SK-N-SH treated with all-trans-retinoic acid at 6 μM for 48 hours (cell line): Measurements from ENCODE around the gene TMEM131L.

Source experiments
- ATAC-seq: fragments of 200-7000 bp; cut with Tn5 transposase; 3 replicates; pipeline ENCODE4 v1.9.1; 2020; ENCODE audit warnings: mild to moderate bottlenecking, moderate library complexity
- ARNTL ChIP-seq: fragments of 450-650 bp; formaldehyde crosslinking; IDR thresholded peaks from 2 replicates; pipeline ENCODE4 v1.5.0; 2020; ENCODE audit warnings: low read depth, mild to moderate bottlenecking, moderate library complexity, borderline replicate concordance
- BACH2 ChIP-seq: fragments of 250-450 bp; sonication (Bioruptor Pico); IDR thresholded peaks from 2 replicates; pipeline ENCODE4 v1.9.0; 2021; ENCODE audit warnings: mild to moderate bottlenecking, borderline replicate concordance
- CREB5 ChIP-seq: fragments of 250-450 bp; sonication (Bioruptor Pico); IDR thresholded peaks from 2 replicates; pipeline ENCODE4 v1.5.1; 2020; ENCODE audit warnings: low read depth, mild to moderate bottlenecking, moderate library complexity
- CSRNP3 ChIP-seq: fragments of 250-450 bp; sonication (Bioruptor Pico); IDR thresholded peaks from 2 replicates; pipeline ENCODE4 v1.5.1; 2021; ENCODE audit warnings: mild to moderate bottlenecking, moderate library complexity
- ESRRG ChIP-seq: fragments of 250-450 bp; sonication (Bioruptor Pico); IDR thresholded peaks from 2 replicates; pipeline ENCODE4 v1.6.1; 2021; ENCODE audit warnings: mild to moderate bottlenecking
- GLIS3 ChIP-seq: fragments of 250-450 bp; sonication (Bioruptor Pico); IDR thresholded peaks from 2 replicates; pipeline ENCODE4 v1.5.0; 2020; ENCODE audit warnings: mild to moderate bottlenecking, moderate library complexity
- ISL1 ChIP-seq: fragments of 250-450 bp; sonication (Bioruptor Pico); IDR thresholded peaks from 2 replicates; pipeline ENCODE4 v2.1.2; 2022; ENCODE audit warnings: mild to moderate bottlenecking, moderate library complexity
- OSR1 ChIP-seq: fragments of 250-450 bp; sonication (Bioruptor Pico); IDR thresholded peaks from 2 replicates; pipeline ENCODE4 v1.8.0; 2022; ENCODE audit warnings: moderate library complexity, mild to moderate bottlenecking, inconsistent platforms
- PPARA ChIP-seq: fragments of 250-450 bp; sonication (Bioruptor Pico); IDR thresholded peaks from 2 replicates; pipeline ENCODE4 v1.5.0; 2020; ENCODE audit warnings: mild to moderate bottlenecking, borderline replicate concordance
- RARB ChIP-seq: fragments of 250-450 bp; sonication (Bioruptor Pico); IDR thresholded peaks from 2 replicates; pipeline ENCODE4 v1.8.0; 2021; ENCODE audit warnings: mild to moderate bottlenecking, moderate library complexity
- SNAI2 ChIP-seq: fragments of 250-450 bp; sonication (Bioruptor Pico); IDR thresholded peaks from 2 replicates; pipeline ENCODE4 v1.5.0; 2020; ENCODE audit warnings: mild to moderate bottlenecking, moderate library complexity
- TCF4 ChIP-seq: fragments of 250-450 bp; sonication (Bioruptor Pico); IDR thresholded peaks from 2 replicates; pipeline ENCODE4 v1.8.0; 2021; ENCODE audit warnings: mild to moderate bottlenecking, moderate library complexity, borderline replicate concordance
- TOX ChIP-seq: fragments of 250-450 bp; sonication (Bioruptor Pico); IDR thresholded peaks from 2 replicates; pipeline ENCODE4 v1.8.0; 2021; ENCODE audit warnings: mild to moderate bottlenecking, moderate library complexity, borderline replicate concordance
- ZC3H10 ChIP-seq: fragments of 250-450 bp; sonication (Bioruptor Pico); IDR thresholded peaks from 2 replicates; pipeline ENCODE4 v1.5.1; 2021; ENCODE audit warnings: mild to moderate bottlenecking, moderate library complexity
- ZFP3 ChIP-seq: fragments of 250-450 bp; sonication (Bioruptor Pico); IDR thresholded peaks from 2 replicates; pipeline ENCODE4 v1.5.0; 2020; ENCODE audit warnings: mild to moderate bottlenecking, moderate library complexity
- ZNF565 ChIP-seq: fragments of 450-650 bp; formaldehyde crosslinking; conservative IDR thresholded peaks from 2 replicates; pipeline ENCODE4 v1.5.0; 2020; ENCODE audit warnings: low read depth, mild to moderate bottlenecking, moderate library complexity
- ZNF8 ChIP-seq: fragments of 450-650 bp; formaldehyde crosslinking; IDR thresholded peaks from 2 replicates; pipeline ENCODE4 v1.5.0; 2020; ENCODE audit warnings: mild to moderate bottlenecking, moderate library complexity
- TF ChIP-seq, protein P1 (sequence below): fragments of 250-450 bp; sonication (Bioruptor Pico); IDR thresholded peaks from 2 replicates; pipeline ENCODE4 v1.8.0; 2020; ENCODE audit warnings: mild to moderate bottlenecking, moderate library complexity, borderline replicate concordance

The TMEM131L gene

GRCh38 chr4:153533387-153533786, 67.2 kb downstream of the TMEM131L start (continued):
- TF ChIP-seq CREB5 (CRISPR knock-in tag) (no peak), ZC3H10 (CRISPR knock-in tag) (no peak), RARB (CRISPR knock-in tag) (no peak), CSRNP3 (CRISPR knock-in tag) (no peak), ARNTL (CRISPR knock-in tag) (no peak), SNAI2 (no peak), ZNF8 (CRISPR knock-in tag) (no peak), ISL1 (no peak), GLIS3 (no peak)

GRCh38 chr4:153534792-153535629, 68.9 kb downstream of the TMEM131L start:
- TF ChIP-seq, protein P1, sequence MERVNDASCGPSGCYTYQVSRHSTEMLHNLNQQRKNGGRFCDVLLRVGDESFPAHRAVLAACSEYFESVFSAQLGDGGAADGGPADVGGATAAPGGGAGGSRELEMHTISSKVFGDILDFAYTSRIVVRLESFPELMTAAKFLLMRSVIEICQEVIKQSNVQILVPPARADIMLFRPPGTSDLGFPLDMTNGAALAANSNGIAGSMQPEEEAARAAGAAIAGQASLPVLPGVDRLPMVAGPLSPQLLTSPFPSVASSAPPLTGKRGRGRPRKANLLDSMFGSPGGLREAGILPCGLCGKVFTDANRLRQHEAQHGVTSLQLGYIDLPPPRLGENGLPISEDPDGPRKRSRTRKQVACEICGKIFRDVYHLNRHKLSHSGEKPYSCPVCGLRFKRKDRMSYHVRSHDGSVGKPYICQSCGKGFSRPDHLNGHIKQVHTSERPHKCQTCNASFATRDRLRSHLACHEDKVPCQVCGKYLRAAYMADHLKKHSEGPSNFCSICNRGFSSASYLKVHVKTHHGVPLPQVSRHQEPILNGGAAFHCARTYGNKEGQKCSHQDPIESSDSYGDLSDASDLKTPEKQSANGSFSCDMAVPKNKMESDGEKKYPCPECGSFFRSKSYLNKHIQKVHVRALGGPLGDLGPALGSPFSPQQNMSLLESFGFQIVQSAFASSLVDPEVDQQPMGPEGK (CRISPR knock-in tag): no peak
- no peak for ATAC-seq

DNA sequence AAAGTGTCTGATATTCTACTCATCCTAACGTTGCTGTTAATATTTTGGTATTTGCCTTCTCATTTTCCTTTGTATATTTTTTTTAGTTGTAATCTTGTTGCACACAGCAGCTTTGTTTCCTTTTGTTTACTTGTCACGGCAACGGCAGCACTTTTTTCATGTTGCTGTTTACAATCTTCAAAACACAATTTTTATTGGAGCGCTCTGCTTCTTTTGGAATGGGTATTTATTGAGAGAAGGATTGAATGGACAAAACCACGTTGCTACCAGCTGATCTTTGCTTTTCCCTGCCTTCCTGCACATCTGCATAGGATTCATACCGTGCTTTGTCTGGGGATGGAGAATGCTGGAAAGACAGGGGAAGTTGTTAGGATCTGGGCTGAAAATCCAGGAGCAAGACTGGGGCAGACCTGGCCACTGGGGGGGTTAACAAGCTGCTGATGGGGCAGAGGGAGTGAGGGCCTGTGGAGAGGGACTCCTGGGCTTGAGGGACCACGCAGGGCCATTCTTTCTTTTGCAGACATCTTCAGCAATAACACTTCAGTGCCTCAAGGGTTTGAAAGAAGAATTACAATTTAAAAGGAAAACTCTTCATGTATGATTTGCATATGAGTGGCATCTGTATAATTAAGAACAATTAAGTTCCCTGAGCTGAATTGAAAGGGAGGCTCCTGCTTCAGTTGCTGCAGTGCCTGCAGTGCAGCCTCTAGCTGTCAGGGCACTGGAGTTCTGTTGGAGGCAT, 69.8 kb downstream of the TMEM131L start:
- no peak for ATAC-seq
- no peak for TF ChIP-seq ESRRG (CRISPR knock-in tag)
- no peak for TF ChIP-seq TCF4
- TF ChIP-seq ZNF565 (CRISPR knock-in tag): no peak
- no peak for TF ChIP-seq OSR1 (CRISPR knock-in tag)

DNA sequence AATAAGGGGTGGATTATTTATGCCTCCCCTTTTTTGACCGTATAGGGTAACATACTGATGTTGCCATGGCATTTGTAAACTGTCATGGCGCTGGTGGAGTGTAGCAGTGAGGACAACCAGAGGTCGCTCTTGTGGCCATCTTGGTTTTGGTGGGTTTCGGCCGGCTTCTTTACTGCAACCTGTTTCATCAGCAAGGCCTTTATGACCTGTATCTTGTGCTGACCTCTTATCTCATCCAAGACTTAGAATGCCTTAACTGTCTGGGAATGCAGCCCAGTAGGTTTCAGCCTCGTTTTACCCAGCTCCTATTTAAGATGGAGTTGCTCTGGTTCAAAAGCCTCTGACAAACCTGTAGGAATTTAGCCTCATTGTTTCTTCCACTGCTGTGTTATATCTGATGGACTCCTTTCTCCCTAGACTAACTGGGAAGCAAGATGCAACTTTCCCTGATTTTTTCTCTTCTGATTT, 71.4 kb downstream of the TMEM131L start:
- no peak for ATAC-seq
- TF ChIP-seq SNAI2 (no peak), TOX (CRISPR knock-in tag) (no peak), PPARA (no peak), ZFP3 (CRISPR knock-in tag) (no peak), ESRRG (CRISPR knock-in tag) (no peak), GLIS3 (no peak), OSR1 (CRISPR knock-in tag) (no peak)
- TF ChIP-seq, protein P1 (CRISPR knock-in tag): no peak

DNA sequence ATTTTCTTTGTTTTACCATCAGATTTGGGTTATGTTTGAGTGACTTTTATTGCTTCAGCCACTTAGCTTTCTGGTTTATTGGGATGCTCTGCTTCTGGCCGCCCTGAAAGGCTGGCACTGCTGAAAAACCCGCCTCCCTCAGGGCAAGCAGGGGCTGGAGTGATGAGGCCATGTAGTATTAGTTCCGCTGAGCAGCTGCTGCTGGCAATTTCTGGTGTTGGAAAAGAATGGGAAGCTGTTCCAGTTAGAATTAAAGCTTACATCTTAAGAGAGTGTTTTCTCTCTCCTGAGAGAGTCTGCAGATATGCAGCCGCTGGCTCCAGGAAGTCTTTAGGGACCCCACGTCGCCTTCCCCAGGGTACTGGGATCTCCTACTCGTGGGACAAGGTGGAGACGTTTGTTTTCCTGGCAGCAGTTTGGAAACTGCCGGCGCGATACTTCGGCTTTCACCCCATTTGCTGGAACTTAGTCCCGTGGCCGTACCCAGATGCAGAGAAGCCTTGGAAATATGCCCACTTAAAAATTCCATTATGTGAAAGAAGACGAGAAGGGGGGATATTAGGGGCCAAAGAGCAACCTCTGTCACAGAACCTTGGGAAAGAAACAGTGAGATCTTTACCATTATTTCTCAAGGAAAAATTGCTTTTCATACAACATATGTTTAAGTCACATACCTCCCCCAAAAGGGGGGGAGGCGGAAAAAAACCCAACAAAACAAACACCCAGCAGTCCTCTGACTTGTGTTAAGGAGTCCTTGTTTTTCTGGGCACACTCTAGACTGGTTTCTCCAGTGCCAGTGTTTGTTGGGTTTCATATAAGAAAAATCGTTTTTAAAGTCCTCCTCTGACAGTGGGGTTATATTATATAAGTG, 72.6 kb downstream of the TMEM131L start:
- ATAC-seq: peak; percentile 74
- TF ChIP-seq TOX (CRISPR knock-in tag) (no peak), BACH2 (CRISPR knock-in tag) (no peak), CSRNP3 (CRISPR knock-in tag) (no peak), ZFP3 (CRISPR knock-in tag) (no peak)
- TF ChIP-seq, all 23 proteins: peak for 0
